Measurements from ENCODE around the gene CRACR2B.

GRCh38 chr11:826227-826621 is 1.5 kb upstream of the CRACR2B start:
- TF ChIP-seq, protein P1, sequence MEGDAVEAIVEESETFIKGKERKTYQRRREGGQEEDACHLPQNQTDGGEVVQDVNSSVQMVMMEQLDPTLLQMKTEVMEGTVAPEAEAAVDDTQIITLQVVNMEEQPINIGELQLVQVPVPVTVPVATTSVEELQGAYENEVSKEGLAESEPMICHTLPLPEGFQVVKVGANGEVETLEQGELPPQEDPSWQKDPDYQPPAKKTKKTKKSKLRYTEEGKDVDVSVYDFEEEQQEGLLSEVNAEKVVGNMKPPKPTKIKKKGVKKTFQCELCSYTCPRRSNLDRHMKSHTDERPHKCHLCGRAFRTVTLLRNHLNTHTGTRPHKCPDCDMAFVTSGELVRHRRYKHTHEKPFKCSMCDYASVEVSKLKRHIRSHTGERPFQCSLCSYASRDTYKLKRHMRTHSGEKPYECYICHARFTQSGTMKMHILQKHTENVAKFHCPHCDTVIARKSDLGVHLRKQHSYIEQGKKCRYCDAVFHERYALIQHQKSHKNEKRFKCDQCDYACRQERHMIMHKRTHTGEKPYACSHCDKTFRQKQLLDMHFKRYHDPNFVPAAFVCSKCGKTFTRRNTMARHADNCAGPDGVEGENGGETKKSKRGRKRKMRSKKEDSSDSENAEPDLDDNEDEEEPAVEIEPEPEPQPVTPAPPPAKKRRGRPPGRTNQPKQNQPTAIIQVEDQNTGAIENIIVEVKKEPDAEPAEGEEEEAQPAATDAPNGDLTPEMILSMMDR (IDR thresholded peaks at IDR 0.05; ENCODE audit: control extremely low read depth in 1 of 3, insufficient read depth in 1 of 3, low read depth in 1 of 3, low read length in 3 of 3) = no peak
- TF ChIP-seq CEBPB (IDR thresholded peaks at IDR 0.05; ENCODE audit: low read depth, low read length) = no peak
- TF ChIP-seq SP1 (IDR thresholded peaks at IDR 0.05; ENCODE audit: low read depth, low read length) = no peak
- TF ChIP-seq YY1 (IDR thresholded peaks at IDR 0.05; ENCODE audit: low read depth, low read length) = no peak

Data from H1 (cell line).